NCI-H226 (cell line): ENCODE results near the gene PNCK.

Source experiments
- DNase-seq: peaks from one replicate; pipeline ENCODE4 v3.0.0-alpha.2; 2015

PNCK gene

DNA sequence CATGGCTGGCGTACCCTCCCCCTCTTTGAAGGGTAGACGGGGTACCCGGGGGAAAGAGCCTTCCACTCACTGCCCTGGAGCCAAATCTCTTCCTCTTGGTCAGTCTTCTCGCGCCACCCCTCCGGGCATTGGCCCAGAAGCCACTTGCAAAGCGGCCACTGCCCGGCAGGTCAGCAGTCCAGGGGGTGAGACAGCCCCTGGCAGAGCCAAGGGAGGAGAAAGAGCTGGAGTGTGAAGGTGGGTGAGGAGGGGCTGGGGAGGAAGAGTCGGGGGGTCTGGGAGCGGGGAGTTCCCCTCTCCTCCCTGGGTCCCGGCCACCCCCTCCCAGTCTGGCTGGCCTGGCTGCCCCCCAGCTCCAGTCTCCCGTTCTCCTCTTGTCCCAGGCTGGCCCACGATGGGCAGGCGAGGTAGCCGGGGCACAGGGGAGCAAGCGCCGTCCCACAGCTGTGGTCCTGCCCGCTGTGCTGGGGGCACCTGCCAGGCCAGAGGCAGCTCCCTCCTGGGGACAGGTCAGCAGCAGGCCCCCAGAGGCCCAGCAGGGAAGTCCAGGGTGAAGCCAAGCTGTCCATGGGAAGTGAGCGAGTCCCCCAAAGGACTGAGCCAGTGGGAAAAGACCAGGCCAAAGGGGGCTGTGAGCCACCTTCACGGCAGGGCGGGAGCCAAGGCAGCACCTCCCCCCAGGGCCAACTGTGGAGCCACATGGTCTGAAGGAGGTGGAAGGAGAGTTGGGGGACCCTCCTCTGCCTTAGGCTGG, 48.2 kb downstream of the PNCK start:
- DNase-seq = no peak

- no peak for DNase-seq
These were observed 49.2 kb downstream of the PNCK start for GRCh38 chrX:153624196-153625091.

- no peak for DNase-seq
These were observed 50.1 kb downstream of the PNCK start for GRCh38 chrX:153623310-153624029.

DNA sequence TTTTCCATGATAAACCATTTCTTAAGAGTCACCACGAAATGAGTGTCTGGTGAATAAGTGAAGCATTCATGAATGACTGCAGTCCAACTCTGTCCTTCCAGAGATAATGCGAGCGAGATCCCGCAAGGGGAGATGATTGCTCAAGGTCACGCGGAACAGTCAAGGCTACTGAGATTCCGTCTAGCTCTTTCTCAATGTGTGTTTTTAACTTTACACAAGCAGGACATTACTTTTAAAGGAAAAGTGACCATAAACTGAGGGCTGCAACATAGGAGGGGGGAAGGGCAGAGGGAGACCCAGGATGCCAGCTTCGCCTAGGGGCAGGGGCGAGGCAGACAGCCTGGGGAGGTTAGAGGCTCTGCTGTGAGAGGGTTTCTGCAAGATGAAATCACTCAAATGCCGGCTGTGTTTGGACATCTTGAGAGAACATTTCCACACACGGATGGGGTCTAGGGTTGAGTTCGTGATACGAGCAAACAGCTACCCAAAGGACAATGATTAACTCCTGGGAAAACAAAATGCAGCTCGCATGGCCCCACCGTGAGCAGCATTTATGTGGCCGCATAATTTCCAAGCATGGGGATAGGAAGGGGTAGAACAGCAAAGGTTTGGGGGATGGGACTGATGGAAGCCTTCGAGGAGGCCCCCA, 50.8 kb downstream of the PNCK start:
- DNase-seq = no peak

DNA sequence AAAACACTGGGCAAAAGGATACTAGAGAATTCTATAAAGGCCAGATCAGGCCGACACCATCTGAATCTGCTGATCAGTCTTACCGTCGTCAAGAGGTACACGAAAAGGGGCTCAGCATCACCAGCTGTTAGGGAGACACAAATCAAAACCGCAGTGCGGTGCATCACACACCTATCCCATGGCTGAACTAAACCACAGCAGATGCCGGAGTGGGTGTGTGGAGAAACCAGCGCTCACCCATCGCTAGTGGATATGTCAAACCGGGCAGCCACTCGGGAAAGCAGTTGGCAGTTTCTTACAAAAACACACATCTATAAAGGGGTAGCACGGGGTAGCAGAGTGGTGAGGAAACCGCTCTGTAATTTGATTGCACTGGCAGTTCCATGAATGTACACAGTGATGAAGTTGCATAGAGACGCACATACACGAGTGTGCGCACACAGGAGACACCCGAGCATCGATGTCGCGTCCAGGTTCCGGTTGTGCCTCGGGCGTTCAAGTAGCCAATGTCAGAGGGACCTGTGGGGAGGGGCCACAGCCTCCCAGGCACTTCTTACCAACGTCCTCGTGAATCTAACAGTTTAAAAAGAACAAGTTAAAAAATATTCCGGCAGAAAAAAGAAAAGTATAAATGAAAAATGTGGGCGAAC, 51.5 kb downstream of the PNCK start:
- DNase-seq = no peak

DNA sequence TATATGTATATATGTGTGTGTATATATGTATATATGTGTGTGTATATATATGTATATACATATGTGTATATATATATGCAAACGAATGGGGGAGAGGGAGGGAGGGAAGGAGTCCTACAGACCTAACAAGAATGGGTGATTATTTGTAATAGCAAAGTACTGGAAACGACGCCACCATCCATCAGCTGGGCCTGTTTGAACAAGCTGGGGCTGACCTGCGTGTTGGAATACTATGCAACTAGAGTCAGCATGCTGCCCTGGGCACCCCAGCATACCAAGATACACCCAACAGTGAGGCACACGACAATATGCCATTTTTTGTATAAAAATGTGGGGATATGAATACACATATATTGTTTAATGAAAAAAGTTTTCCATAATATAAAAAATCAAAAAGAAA, 53.0 kb downstream of the PNCK start:
- DNase-seq = no peak
